Panc1 (cell line): ENCODE measurements around the gene POMC. TPM values are rescaled to one million over a fixed set of nuclear protein-coding genes. Genes with fewer than 3 reads are reported as not detected.

Source experiments
- ATAC-seq: fragments of 200-7000 bp; cut with Tn5 transposase; 2 replicates; pipeline ENCODE4 v1.9.1; 2020; ENCODE audit warnings: mild to moderate bottlenecking, moderate library complexity
- Bru-seq: library from RNA; stranded (reverse); fragments of 400-500 nt; gene quantifications from one replicate; lab custom pipeline; 2021; lab: Mats Ljungman, UMichigan
- BruChase-seq, 2 experiments: library from RNA; stranded (reverse); fragments of 400-500 nt; gene quantifications; one replicate each; lab custom pipeline; 2021; lab: Mats Ljungman, UMichigan
- BruUV-seq: library from RNA; stranded (reverse); fragments of 400-500 nt; replicated peaks from 2 replicates; lab custom pipeline; 2021; lab: Mats Ljungman, UMichigan
- CTCF ChIA-PET: fragments of 300-600 bp; sonication (Branson Sonifier 250); formaldehyde crosslinking; loops from one replicate; lab custom pipeline; 2022; ENCODE audit warnings: antibody characterized with exemption; lab: Charles Lee
- POLR2A ChIA-PET: fragments of 300-600 bp; sonication (Branson Sonifier 250); formaldehyde crosslinking; loops from one replicate; lab custom pipeline; 2022; ENCODE audit warnings: antibody characterized with exemption; lab: Charles Lee
- DNase-seq: peaks from one replicate; pipeline ENCODE4 v3.0.0-alpha.2; 2010; ENCODE audit warnings: low read depth, low spot score
- H3K27ac ChIP-seq: 2 replicates; pipeline ENCODE4 v1.5.1; 2011; ENCODE audit warnings: mild to moderate bottlenecking, low read length, inconsistent platforms
- H3K27me3 ChIP-seq: fragments of 200-500 bp; sonication (Bioruptor generic); 2 replicates; pipeline ENCODE4 v1.6.0; 2014; ENCODE audit warnings: low read length, inconsistent platforms; ENCODE audit not compliant: control insufficient read depth, insufficient read depth
- H3K36me3 ChIP-seq: fragments of 200-500 bp; sonication (Bioruptor generic); 2 replicates; pipeline ENCODE4 v1.5.1; 2014; ENCODE audit warnings: inconsistent platforms, mild to moderate bottlenecking, low read length, moderate library complexity; ENCODE audit not compliant: control insufficient read depth, insufficient read depth
- H3K4me1 ChIP-seq: 2 replicates; pipeline ENCODE4 v1.5.1; 2011; ENCODE audit warnings: inconsistent platforms, mild to moderate bottlenecking, low read length, moderate library complexity; ENCODE audit not compliant: control insufficient read depth, insufficient read depth
- H3K4me3 ChIP-seq, 2 experiments: 2 replicates each; pipeline ENCODE4 v1.5.1; 2011 to 2012; ENCODE audit warnings: low read depth in 2 of 2, low read length in 2 of 2, mild to moderate bottlenecking in 2 of 2, inconsistent platforms in 1 of 2, moderate library complexity in 1 of 2
- H3K9me3 ChIP-seq: fragments of 200-500 bp; sonication (Bioruptor generic); 2 replicates; pipeline ENCODE4 v1.5.1; 2014; ENCODE audit warnings: low read depth, mild to moderate bottlenecking, inconsistent platforms, low read length, moderate library complexity; ENCODE audit not compliant: control insufficient read depth, insufficient read depth
- POLR2AphosphoS5 ChIP-seq: IDR thresholded peaks from 2 replicates; pipeline ENCODE4 v1.6.1; 2012; ENCODE audit warnings: mild to moderate bottlenecking, low read depth, low read length, moderate library complexity
- SIN3A ChIP-seq: IDR thresholded peaks from 2 replicates; pipeline ENCODE4 v1.6.1; 2012; ENCODE audit warnings: low read depth, mild to moderate bottlenecking, low read length, moderate library complexity, borderline replicate concordance; ENCODE audit not compliant: insufficient read depth
- TCF7L2 ChIP-seq: IDR thresholded peaks from 2 replicates; pipeline ENCODE4 v1.6.1; 2011; ENCODE audit warnings: mild to moderate bottlenecking, low read depth, low read length, inconsistent platforms
- in situ Hi-C: cut with HindIII; loops from 2 replicates; pipeline ENCODE4 v1.10.0; 2016; ENCODE audit warnings: low sequenced_read_pairs, low pct_unique_long_range_greater_than_20kb
- intact Hi-C: fragments of 100-400 bp; cut with micrococcal nuclease; formaldehyde crosslinking; loops from one replicate; pipeline ENCODE4 v1.10.0; 2022; ENCODE audit not compliant: unreplicated experiment
- long read RNA-seq: library from polyadenylated mRNA; unstranded; transcript quantifications from one replicate; pipeline ENCODE4 v2.0.0, GENCODE V29; 2021; ENCODE audit not compliant: unreplicated experiment
- polyA plus RNA-seq: library from polyadenylated mRNA; unstranded; fragments of >200 nt; gene quantifications from one replicate; pipeline ENCODE4 v1.2.1, GENCODE V29; 2012; ENCODE audit warnings: missing spikeins; ENCODE audit not compliant: insufficient read length
- total RNA-seq: library from RNA; stranded (reverse); gene quantifications from one replicate; pipeline ENCODE4 v1.2.1, GENCODE V29; 2021; ENCODE audit not compliant: unreplicated experiment
- TF ChIP-seq, protein P1 (sequence below): fragments of 450-650 bp; IDR thresholded peaks from 2 replicates; pipeline ENCODE4 v1.5.1; 2017; ENCODE audit warnings: mild to moderate bottlenecking
- TF ChIP-seq, protein P2 (sequence below), 2 experiments: IDR thresholded peaks; 2 replicates each; pipeline ENCODE4 v1.6.1; 2011 to 2012; ENCODE audit warnings: low read depth in 2 of 2, control low read depth in 1 of 2, low read length in 1 of 2, mild to moderate bottlenecking in 1 of 2, moderate library complexity in 1 of 2; ENCODE audit not compliant: insufficient read depth in 1 of 2

The POMC gene
- total RNA-seq = not detected
- polyA plus RNA-seq = not detected
- Bru-seq, nascent RNA = not detected
- percentile 5 among the genes with signal in this experiment for BruChase-seq, experiment 1, labeled RNA remaining after a 2-hour chase
- not detected for BruChase-seq, experiment 2, labeled RNA remaining after a 6-hour chase
- long read RNA-seq = 0 reads

DNA sequence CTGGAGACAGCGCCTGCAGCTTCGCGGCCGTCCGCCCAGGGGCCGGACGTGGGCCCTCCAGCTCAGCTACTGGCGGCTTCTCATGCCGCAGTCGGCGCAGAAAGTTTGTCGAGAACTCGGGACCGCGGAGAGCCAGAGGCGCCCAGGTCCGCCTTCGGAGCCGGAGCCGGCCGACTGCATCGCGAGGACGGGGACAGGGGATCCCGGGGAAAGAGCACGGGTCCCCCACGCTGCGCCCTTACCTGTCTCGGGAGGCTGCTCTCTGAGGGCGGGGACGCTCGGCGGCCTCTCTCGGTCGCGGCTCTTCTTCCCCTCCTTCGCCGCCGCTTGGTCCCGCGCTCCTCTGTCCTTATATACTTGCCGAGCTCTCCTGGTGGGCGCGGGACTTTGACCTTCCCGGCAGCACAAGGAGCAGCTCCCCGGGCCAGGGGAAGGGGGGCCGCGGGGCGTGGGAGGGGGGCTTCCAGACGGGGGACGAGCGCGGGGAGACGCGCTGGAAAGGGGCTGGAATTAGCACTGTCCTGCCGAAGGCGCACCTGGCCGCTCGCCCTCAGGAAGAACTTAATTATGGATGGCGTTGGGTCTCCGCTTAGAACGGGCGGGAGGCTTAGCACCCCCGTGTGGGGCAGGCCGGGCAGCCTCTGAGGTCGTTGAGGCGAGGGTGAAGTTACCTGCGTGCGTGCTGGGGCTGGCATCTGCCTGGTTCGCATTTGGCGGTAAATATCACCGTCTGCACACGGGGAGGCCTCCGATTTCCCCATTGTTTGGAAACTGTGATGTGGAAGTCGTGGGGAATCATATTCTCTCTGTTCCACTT is at the start of gene POMC:
Gene POMC, minus strand, starts transcription at position 325 of the 817 bp plus-strand sequence. CDS start 3,808 bp downstream, outside the sequence.
- no TSS peak for BruUV-seq
- DNase-seq (no peak), ATAC-seq (peak; percentile 59)
- ChIA-PET POLR2A (no interaction called here), CTCF (interaction anchor here (0.7 kb wide), 1 partner anchor 743 kb away, joined by 4 read pairs; no protein-coding TSS in a partner anchor)
- H3K27me3 ChIP-seq = peaks cover 25% of the 10 kb centered on the region
- no peak within 1 kb of the TSS for H3K27ac ChIP-seq
- intact Hi-C loops = no loop called here
- H3K4me3 ChIP-seq = peak within 1 kb of the TSS; percentile 30 to 33
- in situ Hi-C loops = no loop called here
- H3K4me1 ChIP-seq = no peaks in the 10 kb centered on the region
- TF ChIP-seq, protein P1, sequence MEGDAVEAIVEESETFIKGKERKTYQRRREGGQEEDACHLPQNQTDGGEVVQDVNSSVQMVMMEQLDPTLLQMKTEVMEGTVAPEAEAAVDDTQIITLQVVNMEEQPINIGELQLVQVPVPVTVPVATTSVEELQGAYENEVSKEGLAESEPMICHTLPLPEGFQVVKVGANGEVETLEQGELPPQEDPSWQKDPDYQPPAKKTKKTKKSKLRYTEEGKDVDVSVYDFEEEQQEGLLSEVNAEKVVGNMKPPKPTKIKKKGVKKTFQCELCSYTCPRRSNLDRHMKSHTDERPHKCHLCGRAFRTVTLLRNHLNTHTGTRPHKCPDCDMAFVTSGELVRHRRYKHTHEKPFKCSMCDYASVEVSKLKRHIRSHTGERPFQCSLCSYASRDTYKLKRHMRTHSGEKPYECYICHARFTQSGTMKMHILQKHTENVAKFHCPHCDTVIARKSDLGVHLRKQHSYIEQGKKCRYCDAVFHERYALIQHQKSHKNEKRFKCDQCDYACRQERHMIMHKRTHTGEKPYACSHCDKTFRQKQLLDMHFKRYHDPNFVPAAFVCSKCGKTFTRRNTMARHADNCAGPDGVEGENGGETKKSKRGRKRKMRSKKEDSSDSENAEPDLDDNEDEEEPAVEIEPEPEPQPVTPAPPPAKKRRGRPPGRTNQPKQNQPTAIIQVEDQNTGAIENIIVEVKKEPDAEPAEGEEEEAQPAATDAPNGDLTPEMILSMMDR = no peak
- no peak for TF ChIP-seq TCF7L2
- H3K9me3 ChIP-seq = no peaks in the 10 kb centered on the region
- no peaks in the 10 kb centered on the region for H3K36me3 ChIP-seq

- POLR2A ChIA-PET = no interaction called here
- Histone ChIP-seq H3K27ac (no peak overlapping the region), H3K9me3 (no peaks in the 10 kb centered on the region), H3K36me3 (no peaks in the 10 kb centered on the region), H3K27me3 (no peaks in the 10 kb centered on the region), H3K4me1 (no peaks in the 10 kb centered on the region), H3K4me3 (no peak overlapping the region)
- TF ChIP-seq TCF7L2 = no peak
- TF ChIP-seq, protein P1 = no peak
- TF ChIP-seq, protein P2, sequence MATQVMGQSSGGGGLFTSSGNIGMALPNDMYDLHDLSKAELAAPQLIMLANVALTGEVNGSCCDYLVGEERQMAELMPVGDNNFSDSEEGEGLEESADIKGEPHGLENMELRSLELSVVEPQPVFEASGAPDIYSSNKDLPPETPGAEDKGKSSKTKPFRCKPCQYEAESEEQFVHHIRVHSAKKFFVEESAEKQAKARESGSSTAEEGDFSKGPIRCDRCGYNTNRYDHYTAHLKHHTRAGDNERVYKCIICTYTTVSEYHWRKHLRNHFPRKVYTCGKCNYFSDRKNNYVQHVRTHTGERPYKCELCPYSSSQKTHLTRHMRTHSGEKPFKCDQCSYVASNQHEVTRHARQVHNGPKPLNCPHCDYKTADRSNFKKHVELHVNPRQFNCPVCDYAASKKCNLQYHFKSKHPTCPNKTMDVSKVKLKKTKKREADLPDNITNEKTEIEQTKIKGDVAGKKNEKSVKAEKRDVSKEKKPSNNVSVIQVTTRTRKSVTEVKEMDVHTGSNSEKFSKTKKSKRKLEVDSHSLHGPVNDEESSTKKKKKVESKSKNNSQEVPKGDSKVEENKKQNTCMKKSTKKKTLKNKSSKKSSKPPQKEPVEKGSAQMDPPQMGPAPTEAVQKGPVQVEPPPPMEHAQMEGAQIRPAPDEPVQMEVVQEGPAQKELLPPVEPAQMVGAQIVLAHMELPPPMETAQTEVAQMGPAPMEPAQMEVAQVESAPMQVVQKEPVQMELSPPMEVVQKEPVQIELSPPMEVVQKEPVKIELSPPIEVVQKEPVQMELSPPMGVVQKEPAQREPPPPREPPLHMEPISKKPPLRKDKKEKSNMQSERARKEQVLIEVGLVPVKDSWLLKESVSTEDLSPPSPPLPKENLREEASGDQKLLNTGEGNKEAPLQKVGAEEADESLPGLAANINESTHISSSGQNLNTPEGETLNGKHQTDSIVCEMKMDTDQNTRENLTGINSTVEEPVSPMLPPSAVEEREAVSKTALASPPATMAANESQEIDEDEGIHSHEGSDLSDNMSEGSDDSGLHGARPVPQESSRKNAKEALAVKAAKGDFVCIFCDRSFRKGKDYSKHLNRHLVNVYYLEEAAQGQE (IDR thresholded peaks at IDR 0.05; ENCODE audit: insufficient read depth in 1 of 2, low read depth in 2 of 2, low read length in 1 of 2) = no peak
- no peak for TF ChIP-seq POLR2AphosphoS5
- TF ChIP-seq SIN3A = no peak
- in situ Hi-C loops = no loop called here
- CTCF ChIA-PET = no interaction called here
- no peak for ATAC-seq
- BruUV-seq = no TSS peak
- no peak for DNase-seq
- intact Hi-C loops = no loop called here
Observed at GRCh38 chr2:25218100-25218499, 49.7 kb upstream of the POMC start.
